Muscle of leg (tissue), 11 donors: ENCODE data around the gene NLRX1. TPM values are rescaled to one million over a fixed set of nuclear protein-coding genes. Genes with fewer than 3 reads are reported as not detected.
"Not testable (repeated sequence)": the region's sequence is repeated elsewhere in the genome, so short reads cannot be mapped to it uniquely, and the experiment has no call there.

Experiments used
- DNase-seq: peaks from one replicate; pipeline ENCODE4 v3.0.0; 2013
- H3K27ac ChIP-seq: one replicate; pipeline ENCODE4 v1.5.1; 2013; ENCODE audit warnings: mild to moderate bottlenecking, low read length, control low read depth
- H3K27me3 ChIP-seq: one replicate; pipeline ENCODE4 v1.6.1; 2013; ENCODE audit warnings: low read length; ENCODE audit not compliant: control insufficient read depth, insufficient read depth
- H3K36me3 ChIP-seq: one replicate; pipeline ENCODE4 v1.6.1; 2013; ENCODE audit warnings: low read length; ENCODE audit not compliant: control insufficient read depth, insufficient read depth
- H3K4me1 ChIP-seq: one replicate; pipeline ENCODE4 v1.6.1; 2013; ENCODE audit warnings: low read length; ENCODE audit not compliant: control insufficient read depth, insufficient read depth
- H3K4me3 ChIP-seq: one replicate; pipeline ENCODE4 v1.5.1; 2013; ENCODE audit warnings: low read length, control low read depth
- H3K9me3 ChIP-seq: replicated peaks from 2 replicates; pipeline ENCODE4 v1.6.1; 2013; ENCODE audit warnings: low read depth, low read length; ENCODE audit not compliant: control insufficient read depth
- WGBS: methylation state at CpG from one replicate; pipeline ENCODE4 v1.1.5; 2013; ENCODE audit warnings: missing lambda C conversion rate; ENCODE audit not compliant: insufficient coverage; 5-methylcytosine and 5-hydroxymethylcytosine counted together
- polyA plus RNA-seq, 8 donors: library from polyadenylated mRNA; unstranded; fragments of 120-200 nt; gene quantifications; one replicate each; pipeline versions ENCODE4 v1.2.1 to v1.2.3, GENCODE V29; 2013; ENCODE audit warnings: inconsistent platforms in 1 of 8, low replicate concordance in 1 of 8; ENCODE audit not compliant: insufficient read length in 8 of 8, insufficient read depth in 1 of 8
- total RNA-seq: library from RNA; stranded (reverse); fragments of 120-200 nt; gene quantifications from one replicate; pipeline ENCODE4 v1.2.4, GENCODE V29; 2013

NLRX1 gene
- total and polyA plus RNA-seq, 9 donors: 10.2 to 13.8 (median 11.6) TPM

- WGBS: 60% methylated on average over 3 of the region's 9 CpGs
- Histone ChIP-seq H3K36me3 (no peaks in the 10 kb centered on the region), H3K27ac (no peak overlapping the region), H3K9me3 (no peaks in the 10 kb centered on the region), H3K4me3 (no peak overlapping the region), H3K27me3 (peaks cover 39% of the 10 kb centered on the region), H3K4me1 (peaks cover 13% of the 10 kb centered on the region)
- DNase-seq: no peak
Measured at GRCh38 chr11:119153049-119153818, 15.3 kb upstream of the NLRX1 start.

- no peak for DNase-seq
- Histone ChIP-seq H3K27me3 (peaks cover 32% of the 10 kb centered on the region), H3K4me1 (peaks cover 7% of the 10 kb centered on the region), H3K9me3 (no peaks in the 10 kb centered on the region), H3K27ac (no peak overlapping the region), H3K36me3 (no peaks in the 10 kb centered on the region), H3K4me3 (no peak overlapping the region)
- 81% methylated on average over 4 of the region's 6 CpGs for WGBS
Measured at GRCh38 chr11:119154178-119154577, 14.3 kb upstream of the NLRX1 start.

- Histone ChIP-seq H3K9me3 (no peaks in the 10 kb centered on the region), H3K4me3 (no peak overlapping the region), H3K27ac (no peak overlapping the region), H3K27me3 (peaks cover 17% of the 10 kb centered on the region), H3K36me3 (no peaks in the 10 kb centered on the region), H3K4me1 (no peaks in the 10 kb centered on the region)
- 33% methylated on average over 5 of the region's 8 CpGs for WGBS
- DNase-seq: no peak
Measured at GRCh38 chr11:119155733-119156492, 12.6 kb upstream of the NLRX1 start.

- WGBS: 100% methylated on average over 1 of the region's 10 CpGs
- H3K4me3 ChIP-seq: no peak overlapping the region
- H3K27me3 ChIP-seq: peaks cover 13% of the 10 kb centered on the region
- no peak overlapping the region for H3K27ac ChIP-seq
- H3K36me3 ChIP-seq: no peaks in the 10 kb centered on the region
- H3K9me3 ChIP-seq: no peaks in the 10 kb centered on the region
- no peak for DNase-seq
- H3K4me1 ChIP-seq: no peaks in the 10 kb centered on the region
Measured at GRCh38 chr11:119156496-119156895, 12.0 kb upstream of the NLRX1 start.

GRCh38 chr11:119157063-119157462 lies 11.5 kb upstream of the NLRX1 start:
- DNase-seq: no peak
- WGBS: 48% methylated on average over 2 of the region's 3 CpGs
- H3K27me3 ChIP-seq: peaks cover 11% of the 10 kb centered on the region

GRCh38 chr11:119158467-119158866 lies 10.1 kb upstream of the NLRX1 start:
- Histone ChIP-seq H3K4me1 (no peaks in the 10 kb centered on the region), H3K27ac (no peak overlapping the region), H3K4me3 (no peak overlapping the region), H3K9me3 (no peaks in the 10 kb centered on the region), H3K27me3 (peaks cover 7% of the 10 kb centered on the region), H3K36me3 (no peaks in the 10 kb centered on the region)
- 88% methylated on average over 11 of the region's 13 CpGs for WGBS
- no peak for DNase-seq

More at GRCh38 chr11:119157063-119157462, 11.5 kb upstream of the NLRX1 start:
- Histone ChIP-seq H3K4me3 (no peak overlapping the region), H3K27ac (no peak overlapping the region), H3K36me3 (no peaks in the 10 kb centered on the region), H3K4me1 (no peaks in the 10 kb centered on the region), H3K9me3 (no peaks in the 10 kb centered on the region)

- H3K4me3 ChIP-seq: no peak overlapping the region
- no peaks in the 10 kb centered on the region for H3K9me3 ChIP-seq
- WGBS: 82% methylated on average over 8 of the region's 9 CpGs
- H3K36me3 ChIP-seq: no peaks in the 10 kb centered on the region
- no peaks in the 10 kb centered on the region for H3K4me1 ChIP-seq
- peaks cover 2% of the 10 kb centered on the region for H3K27me3 ChIP-seq
- H3K27ac ChIP-seq: no peak overlapping the region
- DNase-seq: no peak
Measured at GRCh38 chr11:119160151-119160550, 8.4 kb upstream of the NLRX1 start.

- no peak overlapping the region for H3K4me3 ChIP-seq
- no peak overlapping the region for H3K27ac ChIP-seq
- H3K36me3 ChIP-seq: no peaks in the 10 kb centered on the region
- H3K27me3 ChIP-seq: peaks cover 2% of the 10 kb centered on the region
- no peak for DNase-seq
- no peaks in the 10 kb centered on the region for H3K4me1 ChIP-seq
- 91% methylated on average over 4 of the region's 8 CpGs for WGBS
- no peaks in the 10 kb centered on the region for H3K9me3 ChIP-seq
Measured at GRCh38 chr11:119161871-119162270, 6.7 kb upstream of the NLRX1 start.

- WGBS: 67% methylated on average over 5 of the region's 8 CpGs
- Histone ChIP-seq H3K27ac (no peak overlapping the region), H3K36me3 (no peaks in the 10 kb centered on the region), H3K4me1 (peaks cover 14% of the 10 kb centered on the region), H3K9me3 (no peaks in the 10 kb centered on the region), H3K4me3 (no peak overlapping the region), H3K27me3 (no peaks in the 10 kb centered on the region)
- DNase-seq: no peak
Measured at GRCh38 chr11:119166368-119167076, 2.0 kb upstream of the NLRX1 start.

- H3K4me3 ChIP-seq, H3K27me3 ChIP-seq, H3K9me3 ChIP-seq, H3K36me3 ChIP-seq, H3K27ac ChIP-seq, DNase-seq: not testable (repeated sequence)
- H3K4me1 ChIP-seq: peaks cover 14% of the 10 kb centered on the region
- 60% methylated on average over 8 of the region's 10 CpGs for WGBS
Measured at GRCh38 chr11:119167077-119167458, 1.5 kb upstream of the NLRX1 start.
